GM12872 (cell line): ENCODE results near the gene JPH4.

ENCODE experiments used
- TF ChIP-seq, protein P1 (sequence below): IDR thresholded peaks from 3 replicates; pipeline ENCODE4 v1.5.1; 2011; ENCODE audit warnings: low read depth, mild to moderate bottlenecking, low read length, moderate library complexity; ENCODE audit not compliant: insufficient read depth

JPH4 gene

DNA sequence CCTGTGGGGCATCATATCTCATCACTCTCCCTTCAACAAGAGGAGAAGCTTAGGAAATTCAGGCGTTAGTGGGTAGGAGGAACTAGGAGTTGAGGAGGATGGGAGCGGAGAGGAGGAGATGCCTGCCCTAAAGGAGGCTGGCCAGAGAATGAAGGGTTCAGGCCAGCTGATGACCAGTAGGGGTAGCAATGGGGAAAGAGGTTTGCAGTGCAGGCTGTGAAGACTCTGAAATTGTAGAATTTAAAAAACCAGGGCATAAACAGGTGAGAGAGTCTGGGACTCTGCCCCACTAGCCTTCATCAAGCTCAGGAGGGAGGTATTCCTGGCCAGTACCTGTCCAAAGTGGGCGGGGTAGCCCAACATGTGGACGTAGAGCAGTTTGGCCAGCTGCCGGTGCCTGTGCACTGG lies 11.8 kb downstream of the JPH4 start:
- TF ChIP-seq, protein P1, sequence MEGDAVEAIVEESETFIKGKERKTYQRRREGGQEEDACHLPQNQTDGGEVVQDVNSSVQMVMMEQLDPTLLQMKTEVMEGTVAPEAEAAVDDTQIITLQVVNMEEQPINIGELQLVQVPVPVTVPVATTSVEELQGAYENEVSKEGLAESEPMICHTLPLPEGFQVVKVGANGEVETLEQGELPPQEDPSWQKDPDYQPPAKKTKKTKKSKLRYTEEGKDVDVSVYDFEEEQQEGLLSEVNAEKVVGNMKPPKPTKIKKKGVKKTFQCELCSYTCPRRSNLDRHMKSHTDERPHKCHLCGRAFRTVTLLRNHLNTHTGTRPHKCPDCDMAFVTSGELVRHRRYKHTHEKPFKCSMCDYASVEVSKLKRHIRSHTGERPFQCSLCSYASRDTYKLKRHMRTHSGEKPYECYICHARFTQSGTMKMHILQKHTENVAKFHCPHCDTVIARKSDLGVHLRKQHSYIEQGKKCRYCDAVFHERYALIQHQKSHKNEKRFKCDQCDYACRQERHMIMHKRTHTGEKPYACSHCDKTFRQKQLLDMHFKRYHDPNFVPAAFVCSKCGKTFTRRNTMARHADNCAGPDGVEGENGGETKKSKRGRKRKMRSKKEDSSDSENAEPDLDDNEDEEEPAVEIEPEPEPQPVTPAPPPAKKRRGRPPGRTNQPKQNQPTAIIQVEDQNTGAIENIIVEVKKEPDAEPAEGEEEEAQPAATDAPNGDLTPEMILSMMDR = peak; percentile 25; the same call in 2 of the 3 replicates

DNA sequence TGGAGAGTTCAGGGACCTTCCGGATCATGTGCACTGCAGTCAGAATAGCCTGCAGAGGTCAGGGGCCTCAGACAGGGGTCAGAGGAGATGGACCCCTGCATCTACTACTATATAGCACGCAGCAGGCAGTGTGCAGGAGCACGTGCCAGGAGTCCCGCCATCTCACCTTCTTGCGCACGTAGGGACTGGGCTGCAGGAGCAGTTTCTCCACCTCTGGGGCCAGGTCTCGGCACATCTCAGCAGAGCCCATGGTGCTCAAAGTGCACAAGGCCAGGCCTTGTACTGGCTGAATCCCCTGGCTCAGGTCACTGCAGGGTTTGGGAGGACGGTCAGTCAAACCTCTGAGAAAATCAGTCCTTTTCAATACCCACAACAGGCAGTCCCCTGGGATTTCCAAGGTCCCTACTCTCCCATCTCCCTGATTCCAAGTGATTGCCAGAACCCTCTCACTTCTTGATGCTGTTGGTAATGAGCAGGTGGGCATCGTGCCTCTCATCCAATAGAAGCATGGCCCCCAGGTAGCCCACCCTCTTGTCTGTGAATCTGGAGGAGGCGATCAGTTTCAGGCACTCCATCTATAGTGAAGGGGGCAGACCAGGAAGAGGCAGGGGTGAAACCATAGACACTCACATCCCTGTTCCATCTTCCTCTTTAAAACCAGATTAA lies 12.3 kb downstream of the JPH4 start:
- TF ChIP-seq, protein P1 = no peak

DNA sequence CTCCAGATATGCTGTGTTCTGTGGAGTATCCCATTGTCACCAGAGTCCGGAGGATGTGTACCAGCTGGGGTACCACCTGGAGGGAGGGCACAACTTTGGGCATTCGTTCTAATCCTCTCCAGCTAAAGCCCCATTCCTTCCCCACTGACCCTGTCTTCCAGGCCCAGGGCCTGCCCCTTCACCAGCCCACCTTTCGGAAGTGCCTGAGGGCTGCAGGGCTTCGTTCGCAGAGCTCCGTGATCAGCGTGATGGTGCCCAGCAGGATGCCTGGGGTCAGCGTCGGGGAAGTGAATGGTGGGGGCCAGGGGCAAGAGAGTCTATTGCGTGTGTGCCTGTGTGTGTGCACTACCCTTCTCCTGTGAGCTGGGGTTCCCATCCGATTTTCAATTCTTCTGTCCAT lies 13.0 kb downstream of the JPH4 start:
- TF ChIP-seq, protein P1 = no peak

DNA sequence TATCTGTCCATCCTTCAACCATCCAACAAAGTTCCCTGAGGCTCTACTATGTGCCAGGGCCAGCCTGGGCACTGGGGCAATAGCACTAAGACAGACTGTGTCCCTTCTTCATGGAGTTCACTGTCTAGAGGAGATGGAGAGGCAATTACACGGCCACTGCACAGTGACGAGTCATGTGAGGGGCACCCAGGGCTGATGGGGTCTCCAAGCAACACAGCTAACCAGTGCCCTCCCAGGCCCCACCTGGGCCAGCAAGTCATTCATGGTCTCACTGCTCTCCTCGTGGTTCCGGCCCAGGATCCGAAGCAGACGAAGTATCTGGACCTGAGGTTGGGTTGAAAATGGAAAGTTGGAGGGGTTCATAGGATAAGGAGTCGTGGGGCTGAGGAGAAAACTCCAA lies 13.7 kb downstream of the JPH4 start:
- TF ChIP-seq, protein P1 = no peak

DNA sequence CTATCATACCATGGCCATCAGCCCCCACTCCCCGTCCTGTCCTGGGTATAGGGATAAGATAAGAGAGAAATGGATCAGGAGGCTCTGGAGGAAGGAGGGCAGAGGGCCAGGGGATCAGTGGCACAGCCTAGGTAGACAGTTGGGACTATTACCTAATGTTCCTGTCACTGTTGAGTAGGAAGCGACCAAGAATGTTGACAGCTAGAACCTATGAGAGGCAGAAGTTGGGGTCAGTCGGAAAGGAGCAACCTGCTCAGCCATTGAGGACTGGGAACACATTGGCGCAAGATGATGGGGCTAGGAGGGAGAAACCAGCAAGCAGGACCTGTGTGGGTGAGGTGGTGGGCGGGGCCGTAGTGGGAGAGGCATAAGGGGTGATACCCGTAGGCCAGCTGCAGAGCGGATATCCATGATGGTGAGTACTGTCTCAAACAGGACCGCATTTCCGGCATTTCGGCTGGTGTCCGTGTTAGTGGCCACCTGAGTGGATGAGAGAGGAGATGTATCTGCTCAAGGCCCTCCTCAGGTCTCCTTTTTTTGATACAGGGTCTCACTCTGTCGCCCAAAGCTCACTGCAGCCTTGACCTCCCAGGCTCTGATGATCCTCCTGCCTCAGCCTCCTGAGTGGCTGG lies 14.3 kb downstream of the JPH4 start:
- TF ChIP-seq, protein P1 = no peak

DNA sequence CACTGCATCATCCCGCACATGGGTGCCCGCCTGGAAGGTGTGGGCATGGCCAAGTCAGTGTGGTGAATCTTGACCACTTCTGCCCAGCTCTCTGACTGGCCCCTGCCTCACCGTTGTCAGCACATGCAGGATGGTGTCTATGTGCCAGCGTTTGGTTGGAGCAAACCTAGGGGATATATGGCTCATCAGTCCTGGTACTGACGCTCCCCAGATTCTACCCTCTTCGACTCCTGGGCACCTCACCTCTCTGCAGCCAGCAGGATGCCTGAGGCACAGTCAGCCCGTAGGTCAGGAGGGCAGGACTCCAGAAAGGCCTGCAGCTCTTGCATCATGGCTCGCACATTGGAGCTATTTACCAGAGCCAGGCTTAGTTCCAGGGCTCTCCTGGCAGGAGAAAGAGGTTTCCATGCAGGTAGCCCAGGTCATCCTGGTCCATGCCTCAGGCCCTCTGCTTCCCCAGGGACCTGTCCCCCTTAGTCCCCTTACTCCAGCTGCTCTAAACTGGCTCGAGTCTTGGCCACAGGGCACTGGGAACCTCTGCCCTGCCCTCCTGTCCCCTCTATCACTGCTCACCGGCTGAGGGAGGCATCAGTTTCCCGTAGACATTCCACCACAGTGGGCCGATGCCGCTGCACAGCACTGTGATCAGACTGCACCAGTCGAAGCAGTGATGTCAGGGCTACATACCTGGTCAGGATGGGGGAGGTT lies 15.0 kb downstream of the JPH4 start:
- TF ChIP-seq, protein P1 = no peak

DNA sequence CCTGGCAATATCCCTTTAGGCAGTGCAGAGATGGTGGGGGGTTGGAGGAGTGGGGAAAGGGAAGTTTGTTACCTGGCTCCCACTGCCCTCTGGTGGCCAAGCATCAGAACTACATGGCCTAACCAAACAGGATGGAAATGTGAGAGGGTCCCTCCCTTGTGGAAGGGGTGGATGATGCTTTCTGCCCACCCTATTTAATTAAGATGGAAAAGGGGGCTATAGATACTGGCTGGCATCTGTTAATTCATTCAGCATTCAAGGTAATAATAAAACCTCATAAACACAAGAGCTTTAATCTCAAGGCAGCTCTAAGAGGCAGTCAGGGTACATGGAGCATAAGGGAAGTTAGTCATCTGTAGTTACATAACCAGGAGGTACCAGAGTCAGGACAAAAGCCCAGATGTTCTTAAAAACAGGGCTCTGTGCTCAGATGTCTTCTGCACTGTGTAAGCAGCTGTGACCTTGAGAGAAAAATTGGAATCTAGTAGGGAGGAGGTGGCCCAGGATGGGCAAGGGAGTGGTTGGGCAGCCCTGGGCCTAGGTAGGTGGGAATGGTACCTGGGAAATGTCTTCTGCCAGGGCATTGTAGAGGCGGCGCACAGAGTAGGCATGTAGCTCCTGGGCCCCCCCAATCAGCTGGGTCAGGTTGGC lies 15.6 kb downstream of the JPH4 start:
- TF ChIP-seq, protein P1 = peak; percentile 95
